Astrocyte (in vitro differentiated cells and primary cell): Measurements from ENCODE around the gene GPRIN1.

Source experiments
- EZH2 ChIP-seq: IDR thresholded peaks from 2 replicates; pipeline ENCODE4 v1.6.1; 2012; ENCODE audit warnings: mild to moderate bottlenecking, low read length, inconsistent platforms; ENCODE audit not compliant: insufficient read depth
- TF ChIP-seq, protein P1 (sequence below): IDR thresholded peaks from 2 replicates; pipeline ENCODE4 v1.5.1; 2011; ENCODE audit warnings: low read depth, mild to moderate bottlenecking, inconsistent platforms, low read length, moderate library complexity; ENCODE audit not compliant: insufficient read depth

DNA sequence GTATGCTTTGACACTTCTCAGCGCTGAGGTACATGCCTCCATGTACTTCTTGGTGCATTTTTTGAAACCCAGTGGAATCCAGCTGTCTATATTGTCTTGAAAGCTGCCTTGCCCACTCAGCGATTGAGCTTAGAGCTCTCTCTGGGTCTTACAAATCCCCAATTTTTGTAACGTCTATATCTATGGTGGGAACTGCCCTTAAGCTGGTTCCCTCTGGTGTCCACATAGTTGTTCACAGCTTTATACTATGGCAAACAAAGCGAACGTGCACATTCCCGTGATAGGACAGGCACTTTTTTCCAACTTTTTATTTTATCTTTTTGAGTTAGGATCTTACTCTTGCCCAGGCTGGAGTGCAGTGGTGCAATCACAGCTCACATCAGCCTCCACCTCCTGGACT is 39.9 kb downstream of the GPRIN1 start:
- TF ChIP-seq, protein P1, sequence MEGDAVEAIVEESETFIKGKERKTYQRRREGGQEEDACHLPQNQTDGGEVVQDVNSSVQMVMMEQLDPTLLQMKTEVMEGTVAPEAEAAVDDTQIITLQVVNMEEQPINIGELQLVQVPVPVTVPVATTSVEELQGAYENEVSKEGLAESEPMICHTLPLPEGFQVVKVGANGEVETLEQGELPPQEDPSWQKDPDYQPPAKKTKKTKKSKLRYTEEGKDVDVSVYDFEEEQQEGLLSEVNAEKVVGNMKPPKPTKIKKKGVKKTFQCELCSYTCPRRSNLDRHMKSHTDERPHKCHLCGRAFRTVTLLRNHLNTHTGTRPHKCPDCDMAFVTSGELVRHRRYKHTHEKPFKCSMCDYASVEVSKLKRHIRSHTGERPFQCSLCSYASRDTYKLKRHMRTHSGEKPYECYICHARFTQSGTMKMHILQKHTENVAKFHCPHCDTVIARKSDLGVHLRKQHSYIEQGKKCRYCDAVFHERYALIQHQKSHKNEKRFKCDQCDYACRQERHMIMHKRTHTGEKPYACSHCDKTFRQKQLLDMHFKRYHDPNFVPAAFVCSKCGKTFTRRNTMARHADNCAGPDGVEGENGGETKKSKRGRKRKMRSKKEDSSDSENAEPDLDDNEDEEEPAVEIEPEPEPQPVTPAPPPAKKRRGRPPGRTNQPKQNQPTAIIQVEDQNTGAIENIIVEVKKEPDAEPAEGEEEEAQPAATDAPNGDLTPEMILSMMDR, result no peak
- no peak for TF ChIP-seq EZH2
